Ovary (tissue), 3 donors: ENCODE data around the gene GTF2IRD1.
"Not testable (repeated sequence)": the region's sequence is repeated elsewhere in the genome, so short reads cannot be mapped to it uniquely, and the experiment has no call there.

Source experiments
- POLR2A ChIP-seq: fragments of 450-650 bp; IDR thresholded peaks from one replicate; pipeline ENCODE4 v1.6.1; 2017; ENCODE audit warnings: antibody characterized with exemption, mild to moderate bottlenecking, moderate library complexity
- TF ChIP-seq, protein P1 (sequence below), 3 donors: fragments of 450-650 bp in 2 of 3; fragments of 200-600 bp in 1 of 3; IDR thresholded peaks; one replicate each; pipeline versions ENCODE4 v1.5.1 to v1.8.0; 2016 to 2022; ENCODE audit warnings: antibody characterized with exemption in 3 of 3, mild to moderate bottlenecking in 1 of 3
- donor health status: DM: no; HTN: no; CAD: no.

DNA sequence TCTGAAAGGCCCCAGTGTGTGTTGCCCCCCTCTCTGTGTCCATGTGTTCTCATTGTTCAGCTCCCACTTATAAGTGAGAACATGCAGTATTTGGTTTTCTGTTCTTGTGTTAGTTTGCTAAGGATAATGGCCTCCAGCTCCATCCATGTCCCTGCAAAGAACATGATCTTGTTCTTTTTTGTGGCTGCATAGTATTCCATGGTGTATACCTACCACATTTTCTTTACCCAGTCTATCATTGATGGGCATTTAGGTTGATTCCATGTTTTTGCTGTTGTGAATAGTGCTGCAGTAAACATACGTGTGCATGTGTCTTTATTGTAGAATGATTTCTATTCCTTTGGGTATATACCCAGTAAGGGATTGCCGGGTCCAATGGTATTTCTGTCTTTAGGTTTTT is 37.8 kb downstream of the GTF2IRD1 start:
- TF ChIP-seq, protein P1, sequence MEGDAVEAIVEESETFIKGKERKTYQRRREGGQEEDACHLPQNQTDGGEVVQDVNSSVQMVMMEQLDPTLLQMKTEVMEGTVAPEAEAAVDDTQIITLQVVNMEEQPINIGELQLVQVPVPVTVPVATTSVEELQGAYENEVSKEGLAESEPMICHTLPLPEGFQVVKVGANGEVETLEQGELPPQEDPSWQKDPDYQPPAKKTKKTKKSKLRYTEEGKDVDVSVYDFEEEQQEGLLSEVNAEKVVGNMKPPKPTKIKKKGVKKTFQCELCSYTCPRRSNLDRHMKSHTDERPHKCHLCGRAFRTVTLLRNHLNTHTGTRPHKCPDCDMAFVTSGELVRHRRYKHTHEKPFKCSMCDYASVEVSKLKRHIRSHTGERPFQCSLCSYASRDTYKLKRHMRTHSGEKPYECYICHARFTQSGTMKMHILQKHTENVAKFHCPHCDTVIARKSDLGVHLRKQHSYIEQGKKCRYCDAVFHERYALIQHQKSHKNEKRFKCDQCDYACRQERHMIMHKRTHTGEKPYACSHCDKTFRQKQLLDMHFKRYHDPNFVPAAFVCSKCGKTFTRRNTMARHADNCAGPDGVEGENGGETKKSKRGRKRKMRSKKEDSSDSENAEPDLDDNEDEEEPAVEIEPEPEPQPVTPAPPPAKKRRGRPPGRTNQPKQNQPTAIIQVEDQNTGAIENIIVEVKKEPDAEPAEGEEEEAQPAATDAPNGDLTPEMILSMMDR (IDR thresholded peaks at IDR 0.05), result not testable (repeated sequence)
- not testable (repeated sequence) for TF ChIP-seq POLR2A
